ENCODE results near the gene DZANK1.

DNA sequence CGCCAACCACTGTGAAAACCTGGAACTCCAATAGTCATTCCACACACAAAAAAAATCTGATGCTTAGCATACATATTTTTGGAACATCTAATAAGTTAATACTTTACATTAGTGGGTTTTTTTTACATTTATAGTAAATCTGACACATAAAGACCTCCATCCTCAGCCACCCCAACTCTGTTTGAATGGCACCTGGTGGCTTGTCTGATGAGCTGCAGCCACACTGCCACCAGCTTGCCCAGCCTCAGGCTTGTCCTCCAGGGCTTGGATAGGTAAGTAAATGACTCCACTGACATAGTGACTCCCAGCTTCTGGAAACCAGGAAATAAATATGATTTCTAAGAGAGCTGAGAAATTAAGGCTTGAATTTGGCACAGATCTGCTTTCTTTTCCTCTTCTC, 107.0 kb downstream of the DZANK1 start:
- TF ChIP-seq ZNF121 (tag by site-specific recombination; IDR thresholded peaks at IDR 0.05): no peak
- TF ChIP-seq, protein P1, sequence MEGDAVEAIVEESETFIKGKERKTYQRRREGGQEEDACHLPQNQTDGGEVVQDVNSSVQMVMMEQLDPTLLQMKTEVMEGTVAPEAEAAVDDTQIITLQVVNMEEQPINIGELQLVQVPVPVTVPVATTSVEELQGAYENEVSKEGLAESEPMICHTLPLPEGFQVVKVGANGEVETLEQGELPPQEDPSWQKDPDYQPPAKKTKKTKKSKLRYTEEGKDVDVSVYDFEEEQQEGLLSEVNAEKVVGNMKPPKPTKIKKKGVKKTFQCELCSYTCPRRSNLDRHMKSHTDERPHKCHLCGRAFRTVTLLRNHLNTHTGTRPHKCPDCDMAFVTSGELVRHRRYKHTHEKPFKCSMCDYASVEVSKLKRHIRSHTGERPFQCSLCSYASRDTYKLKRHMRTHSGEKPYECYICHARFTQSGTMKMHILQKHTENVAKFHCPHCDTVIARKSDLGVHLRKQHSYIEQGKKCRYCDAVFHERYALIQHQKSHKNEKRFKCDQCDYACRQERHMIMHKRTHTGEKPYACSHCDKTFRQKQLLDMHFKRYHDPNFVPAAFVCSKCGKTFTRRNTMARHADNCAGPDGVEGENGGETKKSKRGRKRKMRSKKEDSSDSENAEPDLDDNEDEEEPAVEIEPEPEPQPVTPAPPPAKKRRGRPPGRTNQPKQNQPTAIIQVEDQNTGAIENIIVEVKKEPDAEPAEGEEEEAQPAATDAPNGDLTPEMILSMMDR (tag by site-specific recombination; IDR thresholded peaks at IDR 0.05): no peak
- TF ChIP-seq ZNF677 (tag by site-specific recombination; IDR thresholded peaks at IDR 0.05): no peak
- TF ChIP-seq IKZF3 (tag by site-specific recombination; IDR thresholded peaks at IDR 0.05): no peak
- TF ChIP-seq, protein P2, sequence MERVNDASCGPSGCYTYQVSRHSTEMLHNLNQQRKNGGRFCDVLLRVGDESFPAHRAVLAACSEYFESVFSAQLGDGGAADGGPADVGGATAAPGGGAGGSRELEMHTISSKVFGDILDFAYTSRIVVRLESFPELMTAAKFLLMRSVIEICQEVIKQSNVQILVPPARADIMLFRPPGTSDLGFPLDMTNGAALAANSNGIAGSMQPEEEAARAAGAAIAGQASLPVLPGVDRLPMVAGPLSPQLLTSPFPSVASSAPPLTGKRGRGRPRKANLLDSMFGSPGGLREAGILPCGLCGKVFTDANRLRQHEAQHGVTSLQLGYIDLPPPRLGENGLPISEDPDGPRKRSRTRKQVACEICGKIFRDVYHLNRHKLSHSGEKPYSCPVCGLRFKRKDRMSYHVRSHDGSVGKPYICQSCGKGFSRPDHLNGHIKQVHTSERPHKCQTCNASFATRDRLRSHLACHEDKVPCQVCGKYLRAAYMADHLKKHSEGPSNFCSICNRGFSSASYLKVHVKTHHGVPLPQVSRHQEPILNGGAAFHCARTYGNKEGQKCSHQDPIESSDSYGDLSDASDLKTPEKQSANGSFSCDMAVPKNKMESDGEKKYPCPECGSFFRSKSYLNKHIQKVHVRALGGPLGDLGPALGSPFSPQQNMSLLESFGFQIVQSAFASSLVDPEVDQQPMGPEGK (tag by site-specific recombination; IDR thresholded peaks at IDR 0.05): no peak

Data from HEK293 (cell line).